ENCODE measurements around the gene SAFB2. TPM values are rescaled to one million over a fixed set of nuclear protein-coding genes. Genes with fewer than 3 reads are reported as not detected.
"Not testable (repeated sequence)": the region's sequence is repeated elsewhere in the genome, so short reads cannot be mapped to it uniquely, and the experiment has no call there.

Gene SAFB2
- total and polyA plus RNA-seq, 2 experiments from 2014 or later: 55.5 to 71.8 TPM

- H3K36me3 ChIP-seq: peaks cover 59% of the 10 kb centered on the region
Measured at GRCh38 chr19:5615756-5616327, 6.7 kb downstream of the SAFB2 start.

GRCh38 chr19:5612891-5613865 lies 9.4 kb downstream of the SAFB2 start:
- H3K27me3 ChIP-seq: no peaks in the 10 kb centered on the region
- H3K4me3 ChIP-seq: no peak overlapping the region
- H3K9me3 ChIP-seq (ENCODE audit: low read depth): no peaks in the 10 kb centered on the region
- peaks cover 69% of the 10 kb centered on the region for H3K36me3 ChIP-seq
- H3K4me1 ChIP-seq (ENCODE audit: low read depth): no peaks in the 10 kb centered on the region
- H3K27ac ChIP-seq: no peak overlapping the region
- no peak for DNase-seq (ENCODE audit: low read depth in 1 of 2, low spot score in 1 of 2)
- TF ChIP-seq CTCF (IDR thresholded peaks at IDR 0.05; ENCODE audit: low read depth, low read length): no peak

More at GRCh38 chr19:5615756-5616327, 6.7 kb downstream of the SAFB2 start:
- H3K4me1 ChIP-seq (ENCODE audit: low read depth): no peaks in the 10 kb centered on the region
- no peaks in the 10 kb centered on the region for H3K9me3 ChIP-seq (ENCODE audit: low read depth)
- H3K27ac ChIP-seq: no peak overlapping the region
- H3K27me3 ChIP-seq: no peaks in the 10 kb centered on the region
- TF ChIP-seq CTCF (IDR thresholded peaks at IDR 0.05; ENCODE audit: low read depth, low read length): no peak
- DNase-seq (ENCODE audit: low read depth in 1 of 2, low spot score in 1 of 2): no peak
- H3K4me3 ChIP-seq: no peak overlapping the region

- no peak for DNase-seq (ENCODE audit: low read depth in 1 of 2, low spot score in 1 of 2)
Measured at GRCh38 chr19:5609881-5610448, 12.6 kb downstream of the SAFB2 start.

GRCh38 chr19:5608766-5609165 lies 13.8 kb downstream of the SAFB2 start:
- H3K4me3 ChIP-seq; H3K9me3 ChIP-seq (ENCODE audit: low read depth); H3K4me1 ChIP-seq (ENCODE audit: low read depth); H3K27ac ChIP-seq; H3K27me3 ChIP-seq; DNase-seq (ENCODE audit: low read depth in 1 of 2, low spot score in 1 of 2): not testable (repeated sequence)
- peaks cover 67% of the 10 kb centered on the region for H3K36me3 ChIP-seq

More at GRCh38 chr19:5609881-5610448, 12.6 kb downstream of the SAFB2 start:
- Histone ChIP-seq H3K4me3 (no peak overlapping the region), H3K4me1 (ENCODE audit: low read depth) (no peaks in the 10 kb centered on the region), H3K27me3 (no peaks in the 10 kb centered on the region), H3K27ac (no peak overlapping the region), H3K36me3 (peaks cover 67% of the 10 kb centered on the region), H3K9me3 (ENCODE audit: low read depth) (no peaks in the 10 kb centered on the region)
- no peak for TF ChIP-seq CTCF (IDR thresholded peaks at IDR 0.05; ENCODE audit: low read depth, low read length)

- H3K9me3 ChIP-seq (ENCODE audit: low read depth): no peaks in the 10 kb centered on the region
- DNase-seq (ENCODE audit: low read depth in 1 of 2, low spot score in 1 of 2): no peak
- H3K36me3 ChIP-seq: peaks cover 67% of the 10 kb centered on the region
Measured at GRCh38 chr19:5608291-5608690, 14.3 kb downstream of the SAFB2 start.

More at GRCh38 chr19:5608291-5608690, 14.3 kb downstream of the SAFB2 start:
- H3K4me3 ChIP-seq: no peak overlapping the region
- H3K4me1 ChIP-seq (ENCODE audit: low read depth): no peaks in the 10 kb centered on the region
- TF ChIP-seq CTCF (IDR thresholded peaks at IDR 0.05; ENCODE audit: low read depth, low read length): no peak
- H3K27me3 ChIP-seq: no peaks in the 10 kb centered on the region
- H3K27ac ChIP-seq: no peak overlapping the region

All from cardiac muscle cell (in vitro differentiated cells and primary cell).